Fibroblast of lung (primary cell): Measurements from ENCODE around the gene TTLL7. TPM values are rescaled to one million over a fixed set of nuclear protein-coding genes. Genes with fewer than 3 reads are reported as not detected.

Source experiments
- DNase-seq, 2 donors: peaks; one replicate each; pipeline versions ENCODE4 v3.0.0 to v3.0.0-alpha.2; 2010; ENCODE audit warnings: low read depth in 2 of 2
- H2AFZ ChIP-seq: 2 replicates; pipeline ENCODE4 v1.5.1; 2012; ENCODE audit warnings: low read length, control low read depth, inconsistent platforms
- H3K27ac ChIP-seq: 2 replicates; pipeline ENCODE4 v1.5.1; 2011; ENCODE audit warnings: low read length, control low read depth; ENCODE audit not compliant: insufficient read depth
- H3K27me3 ChIP-seq: 2 replicates; pipeline ENCODE4 v1.5.1; 2011; ENCODE audit warnings: mild to moderate bottlenecking, low read length; ENCODE audit not compliant: control insufficient read depth, insufficient read depth
- H3K36me3 ChIP-seq: 2 replicates; pipeline ENCODE4 v1.5.1; 2011; ENCODE audit warnings: low read length; ENCODE audit not compliant: control insufficient read depth, insufficient read depth
- H3K4me1 ChIP-seq: 2 replicates; pipeline ENCODE4 v1.5.1; 2011; ENCODE audit warnings: low read length; ENCODE audit not compliant: control insufficient read depth, insufficient read depth; ENCODE audit errors: extremely low read depth
- H3K4me2 ChIP-seq: 2 replicates; pipeline ENCODE4 v1.5.1; 2011; ENCODE audit warnings: low read length, control low read depth; ENCODE audit not compliant: insufficient read depth; ENCODE audit errors: extremely low read depth
- H3K4me3 ChIP-seq, 4 experiments: fragments of 200-600 bp in 1 of 4; sonication (generic) in 1 of 4; replicated peaks in 1 of 4; 2 replicates each; pipeline ENCODE4 v1.5.1; 2011 to 2016; ENCODE audit warnings: low read length in 4 of 4, low read depth in 3 of 4, mild to moderate bottlenecking in 3 of 4, control low read depth in 2 of 4, inconsistent platforms in 1 of 4, mixed read lengths in 1 of 4; ENCODE audit not compliant: insufficient read depth in 1 of 4; ENCODE audit errors: control extremely low read depth in 1 of 4
- H3K79me2 ChIP-seq: 2 replicates; pipeline ENCODE4 v1.5.1; 2012; ENCODE audit warnings: mild to moderate bottlenecking, low read length, inconsistent platforms; ENCODE audit not compliant: control insufficient read depth, insufficient read depth
- H3K9ac ChIP-seq: 2 replicates; pipeline ENCODE4 v1.5.1; 2011; ENCODE audit warnings: mild to moderate bottlenecking, low read length, control low read depth; ENCODE audit not compliant: insufficient read depth
- H3K9me3 ChIP-seq: 2 replicates; pipeline ENCODE4 v1.5.1; 2012; ENCODE audit warnings: low read depth, low read length; ENCODE audit not compliant: control insufficient read depth, insufficient read depth
- H4K20me1 ChIP-seq: 2 replicates; pipeline ENCODE4 v1.5.1; 2011; ENCODE audit warnings: low read length; ENCODE audit not compliant: control insufficient read depth, insufficient read depth; ENCODE audit errors: extremely low read depth
- CTCF ChIP-seq, 2 donors: IDR thresholded peaks in 1 of 2; conservative IDR thresholded peaks in 1 of 2; 1 replicate in 1 of 2; 2 replicates in 1 of 2; pipeline ENCODE4 v1.5.1; 2011 to 2012; ENCODE audit warnings: low read length in 2 of 2, control low read depth in 1 of 2, inconsistent platforms in 1 of 2, low read depth in 1 of 2, mild to moderate bottlenecking in 1 of 2
- EZH2 ChIP-seq: IDR thresholded peaks from 2 replicates; pipeline ENCODE4 v1.5.1; 2012; ENCODE audit warnings: low read length, control low read depth, mild to moderate bottlenecking; ENCODE audit errors: missing control alignments
- polyA plus RNA-seq, 2 donors: library from polyadenylated mRNA; depleted of rRNA in 1 of 2; stranded (reverse) in 1 of 2; unstranded in 1 of 2; fragments of >200 nt; gene quantifications; 2 replicates each; pipeline ENCODE4 v1.2.1, GENCODE V29; 2011 to 2012; ENCODE audit warnings: missing spikeins in 1 of 2
- total RNA-seq: library from RNA; depleted of rRNA; stranded (reverse); fragments of >200 nt; gene quantifications from 2 replicates; pipeline ENCODE4 v1.2.1, GENCODE V29; 2014

TTLL7 gene
- total and polyA plus RNA-seq, 2 donors (not counting 1 experiment from before 2014, with no cell fraction given): 14.4 to 19.8 TPM

GRCh38 chr1:83846138-83846537, 152.8 kb downstream of the TTLL7 start:
- H3K27ac ChIP-seq: no peak overlapping the region
- H3K79me2 ChIP-seq: no peaks in the 10 kb centered on the region
- no peak overlapping the region for H3K4me3 ChIP-seq
- no peak overlapping the region for H2AFZ ChIP-seq
- TF ChIP-seq EZH2 (no peak), CTCF (conservative IDR thresholded peaks at IDR 0.05 in 1 of 2, IDR thresholded peaks at IDR 0.05 in 1 of 2; ENCODE audit: low read depth in 1 of 2, low read length in 2 of 2) (no peak)
- DNase-seq: no peak
- no peaks in the 10 kb centered on the region for H3K36me3 ChIP-seq
- no peaks in the 10 kb centered on the region for H3K9me3 ChIP-seq
- H3K4me2 ChIP-seq: no peak overlapping the region
- H3K9ac ChIP-seq: no peak overlapping the region
- H3K27me3 ChIP-seq: no peaks in the 10 kb centered on the region
- no peaks in the 10 kb centered on the region for H4K20me1 ChIP-seq
- no peaks in the 10 kb centered on the region for H3K4me1 ChIP-seq

DNA sequence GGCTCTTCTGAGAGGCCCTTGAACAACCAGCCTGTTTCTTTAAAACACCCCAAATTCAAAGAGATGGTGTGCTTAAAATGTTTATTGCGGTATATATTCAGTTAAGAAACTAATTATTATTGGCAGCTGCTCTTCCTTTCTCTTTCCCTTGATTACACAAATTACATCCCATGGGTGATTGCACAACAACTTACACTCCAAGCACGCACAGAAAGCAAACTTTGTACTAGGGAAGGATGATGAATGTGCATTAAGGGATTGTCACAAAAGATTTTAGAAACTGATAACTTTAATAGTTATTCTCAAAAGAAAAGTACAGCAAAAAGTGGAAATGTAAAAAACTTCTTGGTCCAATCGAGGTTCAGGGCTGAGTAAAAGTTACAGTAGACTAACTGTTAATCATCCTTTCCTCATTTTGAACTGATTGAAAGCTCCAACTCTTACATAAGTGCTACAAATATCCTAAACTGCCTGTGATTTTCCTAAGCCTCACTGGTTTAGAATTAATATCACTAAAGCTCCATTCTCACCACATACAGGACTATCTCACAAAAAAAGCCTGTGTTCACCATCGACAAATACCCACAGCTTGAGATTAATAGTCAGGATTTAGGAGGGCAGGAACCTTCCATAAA, 153.4 kb downstream of the TTLL7 start:
- Histone ChIP-seq H3K27ac (no peak overlapping the region), H3K4me1 (no peaks in the 10 kb centered on the region), H3K9ac (no peak overlapping the region), H3K36me3 (no peaks in the 10 kb centered on the region), H3K27me3 (no peaks in the 10 kb centered on the region), H3K79me2 (no peaks in the 10 kb centered on the region), H3K4me3 (no peak overlapping the region), H2AFZ (no peak overlapping the region), H3K4me2 (no peak overlapping the region), H4K20me1 (no peaks in the 10 kb centered on the region), H3K9me3 (no peaks in the 10 kb centered on the region)
- TF ChIP-seq CTCF (conservative IDR thresholded peaks at IDR 0.05 in 1 of 2, IDR thresholded peaks at IDR 0.05 in 1 of 2; ENCODE audit: low read depth in 1 of 2, low read length in 2 of 2) (no peak), EZH2 (no peak)
- DNase-seq: peak in 1 of 2 donors; percentile 72

DNA sequence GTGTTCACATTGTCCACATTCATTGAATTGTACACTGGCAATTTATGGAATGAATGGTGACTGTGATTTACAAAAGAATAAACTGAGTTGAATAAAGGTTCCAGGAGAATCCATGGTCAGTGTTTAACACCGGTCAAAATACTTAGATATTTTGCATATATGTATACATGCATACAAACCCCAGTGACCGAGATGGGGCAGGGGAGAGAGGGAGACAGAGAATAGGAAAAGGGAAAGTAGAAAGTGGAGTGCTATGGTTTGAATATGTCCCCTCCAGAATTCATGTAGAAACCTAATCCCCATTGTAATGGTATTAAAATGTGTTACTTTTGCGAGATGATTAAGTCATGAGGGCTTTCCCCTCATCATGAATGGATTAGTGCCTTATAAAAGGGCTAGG, 154.4 kb downstream of the TTLL7 start:
- Histone ChIP-seq H3K27ac (no peak overlapping the region), H3K27me3 (no peaks in the 10 kb centered on the region), H2AFZ (no peak overlapping the region), H3K79me2 (no peaks in the 10 kb centered on the region), H3K36me3 (no peaks in the 10 kb centered on the region), H3K9me3 (no peaks in the 10 kb centered on the region), H3K4me3 (no peak overlapping the region), H4K20me1 (no peaks in the 10 kb centered on the region), H3K9ac (no peak overlapping the region), H3K4me1 (no peaks in the 10 kb centered on the region), H3K4me2 (no peak overlapping the region)
- no peak for DNase-seq
- no peak for TF ChIP-seq CTCF (conservative IDR thresholded peaks at IDR 0.05 in 1 of 2, IDR thresholded peaks at IDR 0.05 in 1 of 2; ENCODE audit: low read depth in 1 of 2, low read length in 2 of 2)
- no peak for TF ChIP-seq EZH2
